Upper lobe of left lung (tissue), 4 donors: ENCODE measurements around the gene GLRX3.

Experiments used
- POLR2A ChIP-seq, 4 donors: fragments of 450-650 bp; IDR thresholded peaks; one replicate each; pipeline ENCODE4 v1.5.1; 2016 to 2017; ENCODE audit warnings: antibody characterized with exemption in 4 of 4, mild to moderate bottlenecking in 2 of 4
- TF ChIP-seq, protein P1 (sequence below), 6 experiments: fragments of 450-650 bp in 4 of 6; fragments of 200-600 bp in 2 of 6; sonication (generic) in 2 of 6; IDR thresholded peaks; one replicate each; pipeline ENCODE4 v1.5.1; 2016 to 2019; ENCODE audit warnings: antibody characterized with exemption in 6 of 6

DNA sequence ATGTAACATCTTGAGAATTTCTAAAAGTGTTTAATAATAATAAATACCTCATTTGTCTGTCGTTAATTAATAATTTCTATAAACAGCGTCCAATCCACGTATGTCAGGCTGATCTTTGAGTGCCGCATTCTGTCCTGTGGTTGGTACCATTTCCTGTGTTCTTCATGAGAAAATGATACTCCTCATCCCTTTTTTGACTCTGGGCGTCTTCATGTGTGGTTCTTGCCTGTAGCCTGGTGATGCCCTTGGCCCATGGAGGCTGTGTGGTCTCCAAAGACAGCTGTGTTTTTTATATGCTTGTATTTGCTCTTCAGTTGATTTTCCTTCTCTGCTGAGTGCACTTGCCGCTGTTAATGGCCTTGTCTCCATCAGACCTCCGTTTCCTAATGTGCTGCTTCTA lies 31.5 kb downstream of the GLRX3 start:
- TF ChIP-seq POLR2A (IDR thresholded peaks at IDR 0.05), result no peak
- TF ChIP-seq, protein P1, sequence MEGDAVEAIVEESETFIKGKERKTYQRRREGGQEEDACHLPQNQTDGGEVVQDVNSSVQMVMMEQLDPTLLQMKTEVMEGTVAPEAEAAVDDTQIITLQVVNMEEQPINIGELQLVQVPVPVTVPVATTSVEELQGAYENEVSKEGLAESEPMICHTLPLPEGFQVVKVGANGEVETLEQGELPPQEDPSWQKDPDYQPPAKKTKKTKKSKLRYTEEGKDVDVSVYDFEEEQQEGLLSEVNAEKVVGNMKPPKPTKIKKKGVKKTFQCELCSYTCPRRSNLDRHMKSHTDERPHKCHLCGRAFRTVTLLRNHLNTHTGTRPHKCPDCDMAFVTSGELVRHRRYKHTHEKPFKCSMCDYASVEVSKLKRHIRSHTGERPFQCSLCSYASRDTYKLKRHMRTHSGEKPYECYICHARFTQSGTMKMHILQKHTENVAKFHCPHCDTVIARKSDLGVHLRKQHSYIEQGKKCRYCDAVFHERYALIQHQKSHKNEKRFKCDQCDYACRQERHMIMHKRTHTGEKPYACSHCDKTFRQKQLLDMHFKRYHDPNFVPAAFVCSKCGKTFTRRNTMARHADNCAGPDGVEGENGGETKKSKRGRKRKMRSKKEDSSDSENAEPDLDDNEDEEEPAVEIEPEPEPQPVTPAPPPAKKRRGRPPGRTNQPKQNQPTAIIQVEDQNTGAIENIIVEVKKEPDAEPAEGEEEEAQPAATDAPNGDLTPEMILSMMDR (IDR thresholded peaks at IDR 0.05), result no peak
